OCI-LY1 (cell line): ENCODE results near the gene PRELP.

Source experiments
- CTCF ChIP-seq: fragments of 200-600 bp; sonication (generic), shearing (Covaris generic); IDR thresholded peaks from 2 replicates; pipeline ENCODE4 v1.5.1; 2017; ENCODE audit warnings: mild to moderate bottlenecking, antibody characterized with exemption, low read length, moderate library complexity, mixed read lengths
- EZH2 ChIP-seq: fragments of 200-600 bp; sonication (generic), shearing (Covaris generic); IDR thresholded peaks from 2 replicates; pipeline ENCODE4 v1.8.0; 2017; ENCODE audit warnings: borderline replicate concordance, mixed run types, mild to moderate bottlenecking, antibody characterized with exemption, low read length, moderate library complexity, mixed read lengths

- no peak for TF ChIP-seq EZH2
- no peak for TF ChIP-seq CTCF
These were observed 53.6 kb downstream of the PRELP start for GRCh38 chr1:203528976-203529835.
